Mesodermal cell (in vitro differentiated cells): Measurements from ENCODE around the gene MLN.

Experiments
- H3K27ac ChIP-seq: 2 replicates; pipeline ENCODE4 v1.7.0; 2013; ENCODE audit warnings: mild to moderate bottlenecking, low read depth, low read length, moderate library complexity; ENCODE audit not compliant: severe bottlenecking
- H3K36me3 ChIP-seq: 2 replicates; pipeline ENCODE4 v1.7.1; 2013; ENCODE audit warnings: mild to moderate bottlenecking, low read length, moderate library complexity; ENCODE audit not compliant: control insufficient read depth, insufficient read depth
- H3K4me1 ChIP-seq: one replicate; pipeline ENCODE4 v1.7.1; 2013; ENCODE audit warnings: mild to moderate bottlenecking, low read length; ENCODE audit not compliant: insufficient read depth, control insufficient read depth, poor library complexity, severe bottlenecking
- H3K4me3 ChIP-seq: 2 replicates; pipeline ENCODE4 v1.7.0; 2013; ENCODE audit warnings: low read length, control low read depth, mild to moderate bottlenecking; ENCODE audit not compliant: insufficient read depth, poor library complexity, severe bottlenecking; ENCODE audit errors: extremely low read depth
- H3K9me3 ChIP-seq: 2 replicates; pipeline ENCODE4 v1.7.1; 2013; ENCODE audit warnings: mild to moderate bottlenecking, low read length, moderate library complexity; ENCODE audit not compliant: control insufficient read depth
- WGBS, 2 experiments: methylation state at CpG; one replicate each; pipeline ENCODE4 v1.1.5; 2013; ENCODE audit warnings: missing lambda C conversion rate in 2 of 2; ENCODE audit not compliant: insufficient coverage in 2 of 2; 5-methylcytosine and 5-hydroxymethylcytosine counted together

MLN gene

DNA sequence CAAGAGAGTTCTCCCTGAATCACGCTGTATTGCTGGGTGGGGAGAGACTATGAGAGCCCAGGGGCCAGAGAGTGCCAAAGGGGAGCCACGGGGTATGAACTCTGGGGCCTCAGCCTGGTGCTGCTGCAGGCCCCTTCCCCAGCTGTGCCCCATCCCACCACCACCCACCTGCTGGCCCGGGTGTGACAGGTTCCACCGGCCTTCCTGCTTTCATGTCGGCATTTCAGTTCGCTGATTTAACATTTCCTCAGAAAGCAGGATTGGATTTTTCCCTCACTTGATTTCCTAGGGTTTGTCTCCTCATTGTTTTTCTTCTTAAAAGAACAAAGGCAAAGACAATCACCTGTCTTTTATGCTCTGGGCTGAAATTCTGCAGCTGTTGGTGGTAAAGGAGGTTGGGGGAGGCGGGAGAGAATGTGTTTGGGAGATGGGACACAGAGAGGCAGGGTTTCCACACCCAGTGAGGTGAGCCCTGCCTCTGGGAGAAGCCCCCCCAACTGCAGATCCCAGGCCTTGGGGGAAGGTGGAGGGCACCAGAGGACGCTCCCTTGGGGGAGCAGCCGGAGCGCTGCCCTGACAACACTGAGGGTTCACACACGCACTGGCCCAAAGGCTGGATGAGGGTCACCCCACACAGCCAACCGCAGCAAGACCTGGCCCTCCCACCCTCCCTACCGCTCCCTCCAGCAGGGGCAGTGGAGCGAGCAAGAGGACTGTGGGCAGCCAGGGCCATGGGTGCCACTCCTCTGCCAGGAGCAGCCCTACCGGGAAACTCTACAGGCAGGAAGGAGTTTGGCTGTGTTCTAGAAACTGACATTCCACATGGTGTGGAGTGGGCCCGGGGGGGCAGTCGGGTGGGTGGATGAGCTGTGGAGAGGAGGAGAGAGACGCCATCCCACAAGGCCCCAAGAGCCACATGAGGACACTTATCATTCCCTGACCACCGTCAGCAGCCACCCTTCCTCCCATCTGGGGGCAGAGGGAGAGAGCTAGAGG lies 10.5 kb upstream of the MLN start:
- Histone ChIP-seq H3K4me1 (no peaks in the 10 kb centered on the region), H3K9me3 (no peaks in the 10 kb centered on the region), H3K4me3 (no peak overlapping the region), H3K27ac (no peak overlapping the region), H3K36me3 (no peaks in the 10 kb centered on the region)
- 71 to 82% methylated on average over 11 to 14 of the region's 19 CpGs for WGBS, 2 experiments

DNA sequence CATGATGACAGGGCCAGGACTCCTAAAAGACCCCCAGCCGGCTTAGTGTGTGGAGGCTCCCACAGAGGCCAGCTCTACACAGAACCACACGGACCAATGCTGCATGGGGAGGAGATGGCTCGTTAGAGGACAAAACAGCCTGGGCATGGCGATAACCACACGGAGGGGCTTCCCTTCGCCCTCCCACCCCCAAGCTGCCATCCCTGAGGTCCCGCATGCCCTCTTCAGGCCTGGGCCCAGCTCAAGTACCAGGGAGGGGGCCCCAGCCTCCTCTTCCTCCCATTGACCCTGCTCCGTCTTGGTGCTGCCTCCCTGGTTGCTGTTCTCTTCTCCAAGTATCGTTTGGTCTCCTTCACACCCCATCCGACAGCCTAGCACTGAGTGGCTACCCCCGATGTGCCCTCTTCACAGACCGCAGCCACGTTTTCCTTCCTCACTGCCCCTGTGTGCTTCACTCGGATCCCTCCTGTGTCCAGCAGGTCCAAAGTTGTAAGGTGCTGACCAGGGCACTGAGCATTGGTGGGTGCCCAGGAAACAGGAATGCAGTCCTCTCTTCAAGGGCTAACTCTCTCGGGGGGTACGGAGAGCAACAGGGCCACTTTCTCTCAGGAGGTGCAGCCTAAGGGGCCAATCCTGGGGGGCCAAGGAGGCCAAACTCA lies 9.6 kb upstream of the MLN start:
- H3K4me1 ChIP-seq, result no peaks in the 10 kb centered on the region
- H3K9me3 ChIP-seq, result no peaks in the 10 kb centered on the region
- H3K27ac ChIP-seq, result no peak overlapping the region
- no peaks in the 10 kb centered on the region for H3K36me3 ChIP-seq
- H3K4me3 ChIP-seq, result no peak overlapping the region
- 71 to 86% methylated on average over 10 to 14 of the region's 16 CpGs for WGBS, 2 experiments

DNA sequence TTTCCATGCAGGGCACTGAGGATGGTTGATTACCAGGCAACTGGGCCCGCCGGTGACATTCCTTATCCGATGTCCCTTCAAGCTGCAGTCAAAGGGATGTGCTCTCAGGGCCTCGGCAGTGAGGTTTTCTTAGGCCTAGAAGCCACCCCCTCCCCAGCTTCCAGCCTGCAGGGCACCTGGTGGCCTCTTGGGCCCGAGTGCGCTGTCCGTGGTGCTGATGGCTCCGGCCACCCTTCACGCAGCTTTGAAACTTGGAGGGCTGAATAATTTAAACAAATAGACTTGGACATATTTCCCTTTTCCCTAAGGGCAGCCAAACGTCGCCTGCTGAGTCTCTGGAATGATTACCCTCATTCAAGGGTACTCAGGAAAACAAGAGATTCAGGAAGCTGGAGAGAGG lies 8.9 kb upstream of the MLN start:
- no peaks in the 10 kb centered on the region for H3K4me1 ChIP-seq
- no peaks in the 10 kb centered on the region for H3K36me3 ChIP-seq
- WGBS, 2 experiments, result 9 to 10% methylated on average over 3 to 8 of the region's 11 CpGs
- no peak overlapping the region for H3K27ac ChIP-seq
- no peaks in the 10 kb centered on the region for H3K9me3 ChIP-seq
- H3K4me3 ChIP-seq, result no peak overlapping the region

DNA sequence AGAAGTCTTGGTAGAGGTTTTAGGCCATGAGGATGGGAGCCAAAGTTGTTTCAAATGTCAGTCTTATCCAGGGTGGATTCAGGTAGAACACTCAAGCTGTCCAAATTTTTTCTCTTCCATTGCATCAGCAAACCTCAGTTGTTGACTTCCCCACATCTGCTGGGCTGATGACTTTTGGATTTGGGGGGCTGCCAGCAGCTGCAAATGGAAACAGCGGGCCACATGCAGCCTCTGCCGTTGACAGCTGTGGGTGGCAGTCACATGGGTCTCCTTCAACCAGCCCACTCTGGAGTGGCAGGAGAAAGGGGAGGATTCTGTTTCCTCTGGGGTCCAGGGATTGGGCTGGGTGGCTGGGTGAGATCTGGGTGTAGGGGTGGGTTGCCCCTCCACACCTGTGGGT lies 5.8 kb upstream of the MLN start:
- 67 to 73% methylated on average over 2 of the region's 2 CpGs for WGBS, 2 experiments
- Histone ChIP-seq H3K4me3 (no peak overlapping the region), H3K9me3 (no peaks in the 10 kb centered on the region), H3K27ac (no peak overlapping the region), H3K4me1 (no peaks in the 10 kb centered on the region), H3K36me3 (no peaks in the 10 kb centered on the region)

DNA sequence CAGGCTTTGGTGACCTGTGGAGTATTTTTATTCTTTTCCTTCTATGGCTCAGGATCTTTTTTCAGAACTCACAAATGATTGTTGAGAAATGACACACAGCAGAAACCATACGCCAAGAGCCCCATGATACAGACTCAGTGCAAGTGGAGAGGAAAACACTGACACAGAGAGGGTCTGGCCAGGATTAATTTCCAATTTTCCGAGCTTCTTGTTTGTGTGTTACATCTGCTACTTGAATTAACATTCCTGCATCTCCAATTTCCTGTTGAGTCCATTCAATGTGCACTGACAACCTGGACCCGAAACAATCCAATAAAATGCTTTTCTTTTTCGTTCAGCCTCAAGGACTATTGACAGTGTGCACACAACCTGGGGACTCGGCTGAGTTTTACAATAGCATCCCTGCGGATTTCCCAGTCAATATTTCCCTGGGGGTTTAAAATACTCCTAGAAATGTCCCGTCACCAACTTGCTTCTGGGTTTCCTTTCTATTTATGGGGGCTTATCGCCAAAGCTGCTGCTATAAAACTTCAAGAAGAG lies 4.9 kb upstream of the MLN start:
- H3K36me3 ChIP-seq, result no peaks in the 10 kb centered on the region

DNA sequence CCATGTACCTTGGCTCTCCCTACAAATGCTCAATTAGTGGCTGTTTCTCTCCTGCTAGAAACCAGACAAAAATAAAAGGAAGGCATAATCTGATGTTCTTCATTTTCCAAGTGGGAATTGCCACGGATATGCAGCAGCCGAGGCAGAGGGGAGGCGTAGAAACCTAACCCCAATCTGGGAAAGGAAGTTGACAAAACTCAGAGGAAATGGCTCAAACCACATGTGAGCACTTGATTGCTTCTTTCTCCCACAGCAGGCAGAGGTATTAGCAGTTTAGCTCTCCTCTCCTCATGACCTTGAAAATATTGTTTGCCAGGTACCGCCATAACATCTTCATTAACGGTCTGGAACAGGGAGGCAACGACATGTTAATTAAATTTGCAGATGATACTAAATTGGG lies 3.8 kb upstream of the MLN start:
- H3K27ac ChIP-seq, result no peak overlapping the region
- peaks cover 4% of the 10 kb centered on the region for H3K4me1 ChIP-seq
- WGBS, 2 experiments, result 86 to 90% methylated on average over 6 of the region's 6 CpGs
- H3K9me3 ChIP-seq, result no peaks in the 10 kb centered on the region
- no peaks in the 10 kb centered on the region for H3K36me3 ChIP-seq
- H3K4me3 ChIP-seq, result no peak overlapping the region

More for the DNA sequence above, 4.9 kb upstream of the MLN start:
- H3K27ac ChIP-seq, result no peak overlapping the region
- 84 to 89% methylated on average over 7 of the region's 8 CpGs for WGBS, 2 experiments
- H3K9me3 ChIP-seq, result no peaks in the 10 kb centered on the region
- no peak overlapping the region for H3K4me3 ChIP-seq
- no peaks in the 10 kb centered on the region for H3K4me1 ChIP-seq

DNA sequence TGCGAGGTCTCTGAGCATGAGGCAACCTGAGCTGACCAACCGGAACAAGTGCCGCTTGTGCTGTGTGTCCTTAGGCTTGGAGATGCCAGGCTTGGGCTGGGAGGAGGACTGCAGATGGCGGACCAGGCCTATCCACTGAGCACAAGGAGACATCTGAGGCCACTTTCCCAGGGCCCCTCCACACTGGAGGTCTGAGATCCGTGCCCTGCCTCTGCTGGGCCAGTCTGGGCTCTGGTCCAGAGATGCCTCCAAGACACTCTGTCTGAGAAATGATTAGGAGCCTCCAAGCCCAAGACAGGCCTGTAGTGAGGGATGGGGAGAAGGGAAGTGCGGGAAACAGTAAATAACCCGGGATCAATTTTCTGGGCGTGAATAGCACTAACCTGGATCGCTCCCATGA lies 3.0 kb upstream of the MLN start:
- WGBS, 2 experiments, result 88 to 90% methylated on average over 6 to 9 of the region's 9 CpGs
- Histone ChIP-seq H3K27ac (no peak overlapping the region), H3K36me3 (no peaks in the 10 kb centered on the region), H3K4me3 (no peak overlapping the region), H3K4me1 (peaks cover 4% of the 10 kb centered on the region), H3K9me3 (no peaks in the 10 kb centered on the region)

DNA sequence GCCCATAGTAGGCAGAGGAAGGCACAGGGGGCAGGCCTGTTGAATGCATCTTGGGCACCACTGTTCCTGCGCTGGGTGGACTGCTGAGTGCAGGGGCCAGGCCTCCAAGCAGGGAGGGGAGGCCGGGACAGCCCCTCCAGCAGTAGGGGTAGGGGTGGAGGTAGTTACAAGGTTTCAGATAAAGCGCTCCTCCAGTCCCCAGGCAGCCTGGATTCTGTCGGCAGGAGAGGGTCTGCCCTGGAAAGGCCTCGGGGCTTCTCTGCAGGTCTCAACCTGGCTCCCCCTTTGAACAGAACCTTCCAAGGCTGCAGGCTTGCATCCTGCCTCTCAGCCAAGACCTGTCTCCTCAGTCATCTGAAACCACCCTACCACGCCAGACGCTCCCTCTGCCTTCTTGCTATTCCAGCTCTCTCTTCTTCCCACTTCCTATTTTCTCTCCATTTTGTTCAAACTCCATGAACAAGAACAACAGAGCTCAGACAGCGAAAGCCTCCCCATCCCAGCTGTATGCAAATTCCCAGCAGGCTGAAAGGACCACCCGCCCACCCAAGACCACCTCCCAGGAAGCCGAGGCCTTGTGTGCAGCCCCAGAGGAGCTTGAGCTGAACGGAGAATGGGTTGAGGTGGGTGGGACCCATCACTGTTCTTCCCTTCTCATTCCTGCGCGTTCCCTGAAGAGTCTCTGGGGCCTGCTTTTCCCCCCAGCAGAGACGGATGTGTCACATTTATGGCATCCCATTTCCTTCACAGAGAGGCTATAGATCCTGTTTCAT lies 1.4 kb downstream of the MLN start:
- no peak overlapping the region for H3K27ac ChIP-seq
- peaks cover 4% of the 10 kb centered on the region for H3K4me1 ChIP-seq
- H3K4me3 ChIP-seq, result no peak overlapping the region
- H3K9me3 ChIP-seq, result no peaks in the 10 kb centered on the region
- 88 to 89% methylated on average over 8 to 9 of the region's 14 CpGs for WGBS, 2 experiments
- H3K36me3 ChIP-seq, result no peaks in the 10 kb centered on the region

DNA sequence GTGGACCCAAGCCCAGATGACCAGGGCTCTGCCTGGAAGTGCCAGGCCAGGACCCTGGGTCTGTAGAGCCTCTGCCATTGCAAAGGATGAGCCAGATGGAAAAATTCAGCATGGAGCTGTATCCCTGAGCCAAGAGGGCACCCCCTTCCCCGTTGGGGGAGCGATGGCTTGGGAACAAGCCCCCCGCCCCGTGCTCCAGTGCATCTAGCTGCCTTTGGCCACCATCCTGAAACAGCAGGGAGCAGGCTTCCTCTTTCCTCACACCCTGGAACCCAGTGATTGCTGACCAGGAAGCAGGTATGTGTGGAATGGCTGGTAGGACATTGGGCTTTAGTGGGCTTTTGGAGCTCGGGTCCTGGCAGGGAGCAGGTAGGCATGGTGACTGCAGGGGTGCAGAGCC lies 2.2 kb downstream of the MLN start:
- WGBS, 2 experiments, result 91 to 92% methylated on average over 5 of the region's 5 CpGs
- Histone ChIP-seq H3K4me1 (peaks cover 4% of the 10 kb centered on the region), H3K4me3 (no peak overlapping the region), H3K9me3 (no peaks in the 10 kb centered on the region), H3K27ac (no peak overlapping the region), H3K36me3 (no peaks in the 10 kb centered on the region)

DNA sequence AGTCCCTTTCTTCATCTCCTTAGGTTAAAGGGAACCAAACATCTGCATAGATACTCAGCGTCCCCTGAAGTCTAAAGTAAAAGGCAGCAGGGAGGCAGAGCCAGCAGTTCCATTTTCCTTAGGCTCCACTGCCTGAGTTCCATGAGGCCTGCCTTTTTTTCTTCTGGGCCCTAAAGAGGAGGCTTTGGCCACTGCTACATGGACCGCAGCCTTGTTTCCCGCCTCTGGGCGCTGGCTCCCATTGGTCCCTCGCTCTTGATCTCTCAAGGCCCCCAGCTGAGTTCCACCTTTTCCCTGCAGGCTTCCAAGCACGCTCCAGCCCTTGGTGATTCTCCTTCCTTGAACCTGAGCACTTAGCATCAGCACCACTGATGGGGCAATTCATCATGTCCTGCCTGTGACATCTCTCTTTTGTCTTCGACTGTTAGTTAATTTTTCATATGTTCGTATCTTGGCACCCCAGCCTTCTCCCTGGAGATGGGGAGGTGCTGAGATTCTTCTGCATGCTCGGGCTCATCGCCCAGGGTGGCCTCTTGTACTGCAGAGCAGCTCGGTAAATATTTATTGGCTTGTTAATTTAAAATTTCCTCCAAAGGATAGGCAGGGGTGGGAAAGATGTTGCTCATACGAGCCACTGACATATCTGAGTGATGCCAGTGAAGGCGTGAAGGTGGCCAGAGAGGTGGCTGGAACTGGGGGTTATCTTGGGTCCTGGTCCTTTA lies 3.4 kb downstream of the MLN start:
- Histone ChIP-seq H3K36me3 (no peaks in the 10 kb centered on the region), H3K4me3 (no peak overlapping the region), H3K27ac (no peak overlapping the region), H3K4me1 (peaks cover 4% of the 10 kb centered on the region), H3K9me3 (no peaks in the 10 kb centered on the region)
- WGBS, 2 experiments, result 85 to 90% methylated on average over 9 to 10 of the region's 13 CpGs
